ENCODE measurements around the gene TPCN2.

TPCN2 gene

DNA sequence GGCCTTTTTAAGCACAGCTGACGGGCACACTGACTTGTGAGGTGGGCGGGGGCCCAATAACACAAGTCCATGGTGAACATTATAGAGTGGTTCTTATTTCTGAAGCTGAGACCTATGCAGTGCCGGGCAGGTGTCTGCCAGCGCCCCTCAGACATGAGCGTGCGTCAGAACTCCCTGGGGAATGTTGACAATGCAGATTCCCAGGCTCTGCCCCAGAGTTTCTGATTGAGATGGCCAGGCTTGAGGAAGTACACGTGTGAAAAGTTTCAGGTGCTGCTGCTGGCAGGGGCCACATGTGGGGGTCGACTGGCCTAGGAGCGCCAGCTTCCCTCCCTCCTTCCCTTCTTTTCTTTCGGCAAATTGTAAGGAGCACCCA lies 46.2 kb downstream of the TPCN2 start:
- DNase-seq (ENCODE audit: low spot score) = no peak

DNA sequence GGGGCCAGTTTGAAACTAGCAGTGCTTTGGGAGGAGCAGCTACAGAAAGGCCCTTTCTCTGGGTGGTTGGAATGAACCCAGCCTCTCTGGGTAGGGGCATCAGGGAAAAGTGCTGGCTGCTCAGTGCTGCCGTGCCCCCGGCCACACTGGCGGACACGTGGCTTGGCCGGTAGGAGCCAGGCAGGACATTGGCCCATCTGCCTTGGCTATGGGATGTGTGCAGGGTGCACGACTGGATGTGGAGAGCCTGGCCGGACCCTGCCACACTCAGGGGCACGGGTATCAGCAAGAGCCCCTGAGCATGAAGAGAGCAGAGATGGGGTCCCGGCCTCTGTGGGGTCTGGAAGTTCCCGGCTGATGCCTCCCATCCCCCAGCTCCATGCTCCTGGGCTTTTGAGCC lies 46.6 kb downstream of the TPCN2 start:
- no peak for DNase-seq (ENCODE audit: low spot score)

DNA sequence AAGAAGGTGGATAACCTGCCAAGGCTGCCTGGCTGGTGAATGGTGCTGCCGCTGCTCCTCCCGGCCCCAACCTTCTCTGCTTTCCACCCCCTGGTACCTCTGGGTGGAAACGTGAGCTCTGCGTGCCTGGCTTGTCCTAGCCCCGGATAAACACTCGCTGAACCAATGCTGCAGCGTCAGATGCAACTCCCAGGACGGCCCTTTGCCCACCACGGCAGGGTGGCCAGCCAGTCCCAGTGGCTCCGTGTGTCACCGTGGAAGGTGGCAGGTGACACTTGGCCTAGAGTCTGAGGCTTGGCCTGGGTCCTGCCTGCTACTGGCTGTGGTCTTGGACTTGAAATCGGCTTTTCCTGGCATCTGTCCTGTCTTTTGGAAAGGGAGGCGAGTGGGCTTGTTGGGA lies 47.7 kb downstream of the TPCN2 start:
- no peak for DNase-seq (ENCODE audit: low spot score)

DNA sequence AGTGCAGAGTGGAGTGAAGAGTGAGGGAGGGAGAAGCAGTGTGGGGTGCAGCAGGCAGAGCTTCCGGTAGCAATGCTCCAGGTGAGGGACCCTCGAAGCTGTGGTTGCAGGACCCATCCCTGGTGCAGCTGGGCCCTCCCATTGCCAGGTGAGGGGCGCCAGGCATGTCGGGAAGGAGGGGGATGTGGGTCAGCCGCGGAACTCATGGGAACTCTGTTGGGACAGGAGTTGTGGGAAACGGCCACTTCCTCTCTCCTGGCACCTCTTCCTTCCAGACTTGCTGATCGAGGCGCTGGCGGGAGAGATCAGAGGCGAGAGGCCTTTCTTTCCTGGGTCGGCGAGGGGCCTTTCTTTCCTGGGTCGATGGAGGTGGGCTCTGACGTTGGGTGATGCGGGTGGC lies 48.5 kb downstream of the TPCN2 start:
- no peak for DNase-seq (ENCODE audit: low spot score)

DNA sequence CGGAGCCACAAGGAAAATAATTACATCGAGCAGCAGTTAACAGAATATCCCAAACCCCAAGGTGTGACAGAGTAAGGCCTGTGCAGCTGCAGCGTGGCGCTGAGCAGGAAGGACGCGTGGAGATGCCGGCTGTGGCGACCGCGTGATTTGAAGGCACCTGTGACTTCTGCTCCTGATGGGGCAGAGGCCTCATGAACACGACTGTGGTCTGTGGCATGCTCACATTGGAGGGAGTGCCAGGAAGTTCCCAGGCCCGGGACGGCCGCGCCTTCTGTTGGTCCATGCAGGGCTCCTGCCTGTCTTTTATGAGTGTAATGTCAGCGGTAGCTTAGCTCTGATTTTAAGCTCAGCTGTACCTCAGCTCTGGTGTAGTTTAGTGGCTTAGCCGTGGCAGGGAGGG lies 50.4 kb downstream of the TPCN2 start:
- DNase-seq (ENCODE audit: low spot score) = no peak

DNA sequence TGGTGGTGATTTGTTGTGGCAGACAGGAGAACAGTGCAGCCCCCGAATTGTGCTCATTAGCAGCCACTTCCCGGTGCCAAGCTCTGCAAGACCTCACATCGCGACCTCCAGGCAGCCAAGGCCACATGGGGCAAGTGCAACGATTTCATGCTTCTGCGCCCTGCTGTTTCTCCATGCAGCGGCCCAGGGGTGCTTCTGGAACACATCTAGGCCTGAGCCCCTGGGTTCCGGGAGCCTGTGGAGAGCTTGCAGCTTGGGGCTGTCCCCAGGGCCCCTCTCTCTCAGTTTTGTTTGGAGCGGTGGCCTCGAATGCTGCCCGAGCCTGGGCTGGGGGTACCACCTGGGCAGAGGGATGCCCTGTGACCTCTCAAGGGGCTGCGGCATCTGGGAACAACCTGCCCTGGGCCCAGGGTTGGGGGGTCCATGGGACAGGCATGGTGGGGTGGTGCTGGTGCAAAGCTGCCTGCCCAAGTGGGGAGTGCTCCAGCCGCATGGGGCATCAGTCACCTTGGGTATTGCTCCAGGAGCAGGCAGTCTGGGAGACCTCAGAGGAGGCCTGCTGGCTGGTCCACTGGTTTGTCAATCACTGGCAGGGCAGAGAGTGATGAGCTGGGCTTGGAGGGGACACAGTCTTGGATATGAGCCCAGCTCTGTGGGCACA lies 51.9 kb downstream of the TPCN2 start:
- no peak for DNase-seq (ENCODE audit: low spot score)

DNA sequence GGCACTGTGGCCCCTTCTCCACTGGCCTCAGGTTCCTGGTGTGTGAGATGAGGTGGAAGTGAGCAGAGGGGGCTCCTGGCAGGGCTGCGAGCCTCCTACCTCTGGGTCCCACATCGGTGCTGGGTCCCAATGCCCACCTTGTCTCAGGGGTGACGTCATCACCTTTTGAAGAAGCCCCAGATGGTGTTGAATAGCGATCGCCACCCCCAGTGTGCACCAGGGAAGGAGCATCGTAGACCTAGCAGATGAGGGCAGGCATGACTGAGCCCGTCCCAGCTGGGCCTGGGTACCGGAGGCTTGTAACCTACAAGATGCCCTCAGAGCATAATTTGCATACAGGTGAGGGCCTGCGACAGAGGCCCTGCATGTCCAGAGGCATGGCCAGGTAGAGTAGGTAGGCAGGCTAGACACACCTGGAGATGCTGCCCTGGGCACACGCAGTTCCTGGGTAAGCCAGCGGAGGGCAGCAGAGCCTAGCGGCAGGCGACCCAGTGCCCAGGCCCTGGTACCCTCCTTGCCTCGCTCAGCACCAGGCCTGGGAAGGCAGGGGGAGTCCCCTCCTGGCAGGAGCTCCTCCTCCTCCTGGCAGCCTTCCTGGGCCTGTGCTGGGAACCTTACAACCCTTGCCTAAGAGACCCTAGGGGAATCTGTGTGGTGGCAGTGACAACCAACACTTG lies 52.5 kb downstream of the TPCN2 start:
- peak; percentile 67 for DNase-seq (ENCODE audit: low spot score)

DNA sequence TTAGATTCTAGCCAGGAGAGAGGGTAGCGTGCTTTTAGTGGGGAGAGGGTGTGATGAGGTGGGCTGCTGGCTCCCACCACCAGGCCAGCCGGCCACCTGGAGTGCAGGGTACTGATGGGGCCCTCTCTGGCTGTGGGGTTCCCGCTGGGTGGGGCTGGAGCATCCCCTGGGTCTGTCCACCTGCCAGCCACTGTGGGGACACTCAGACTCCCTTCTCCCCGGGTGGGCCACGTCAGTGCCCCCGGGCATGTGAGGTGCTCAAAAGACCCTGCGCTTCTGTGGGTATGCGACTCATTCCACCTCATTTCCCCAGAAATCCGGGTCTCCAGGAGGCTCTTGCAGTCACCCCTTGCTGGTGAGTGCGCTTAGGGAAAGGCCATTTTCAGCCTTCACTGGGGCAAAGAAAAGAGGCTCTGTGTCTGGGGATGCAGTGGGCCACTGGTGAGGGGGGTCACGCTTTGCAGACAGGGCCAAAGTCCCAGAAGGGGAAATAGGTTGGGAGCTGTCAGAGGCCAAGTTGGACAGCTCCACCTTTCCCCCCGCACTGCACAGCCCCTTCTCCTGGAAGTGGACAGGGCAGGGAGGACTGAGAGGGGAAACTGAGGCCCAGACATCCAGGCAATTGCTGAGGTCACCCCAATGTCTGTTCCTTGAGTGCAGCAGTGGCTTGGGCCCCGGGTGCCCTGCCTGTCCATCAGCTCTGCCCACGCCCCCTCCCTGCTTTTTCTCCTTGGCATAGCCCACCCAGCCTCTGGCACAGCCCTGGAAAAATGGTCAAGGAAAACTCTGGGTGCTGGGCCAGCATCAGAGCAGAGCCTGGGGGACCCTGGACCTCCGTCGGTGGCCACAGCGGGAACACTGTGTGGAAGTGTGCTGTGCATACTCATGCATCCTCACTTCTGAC lies 53.3 kb downstream of the TPCN2 start:
- no peak for DNase-seq (ENCODE audit: low spot score)

DNA sequence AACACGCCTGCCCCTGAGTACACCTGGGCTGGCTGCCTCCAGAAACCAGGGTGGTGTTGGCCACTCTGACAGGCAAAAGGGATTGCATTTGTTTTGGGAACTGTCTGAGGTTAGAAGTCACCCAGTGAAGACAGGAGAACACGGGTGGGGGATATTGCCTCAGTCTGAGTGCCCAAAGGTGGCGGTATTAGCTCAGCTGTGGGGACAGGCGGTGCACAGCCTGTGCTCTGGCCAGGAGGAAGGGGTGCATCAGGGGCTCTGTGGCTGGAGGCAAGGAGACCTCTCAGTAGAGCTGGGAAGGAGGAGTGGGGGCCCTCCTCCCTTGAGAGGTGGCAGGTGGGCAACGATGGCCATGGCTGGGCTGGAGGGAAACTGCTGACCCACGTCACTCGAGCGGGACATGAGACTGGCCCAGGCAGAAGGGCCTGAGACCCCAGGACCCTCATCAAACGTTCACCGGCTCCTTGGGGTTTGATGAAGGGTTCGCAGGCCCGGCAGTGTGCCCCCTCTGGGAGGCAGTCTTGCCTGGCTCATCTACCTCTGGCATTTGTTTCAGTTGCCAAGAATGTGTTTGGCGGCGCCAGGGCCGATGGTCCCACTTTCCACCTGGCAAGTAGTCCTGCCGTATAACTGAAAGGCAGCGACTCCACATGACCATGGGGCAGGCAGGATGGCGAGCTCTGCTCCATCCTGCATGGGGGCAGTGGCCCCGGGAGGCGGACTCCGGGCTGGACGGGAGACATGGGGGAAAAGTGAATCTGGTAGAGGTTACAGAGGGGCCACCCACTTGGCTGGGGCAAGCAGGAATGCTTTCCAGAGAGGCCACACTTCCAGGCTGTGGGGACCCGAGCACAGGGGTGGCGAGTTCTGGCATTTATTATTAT lies 54.2 kb downstream of the TPCN2 start:
- DNase-seq (ENCODE audit: low spot score) = no peak

DNA sequence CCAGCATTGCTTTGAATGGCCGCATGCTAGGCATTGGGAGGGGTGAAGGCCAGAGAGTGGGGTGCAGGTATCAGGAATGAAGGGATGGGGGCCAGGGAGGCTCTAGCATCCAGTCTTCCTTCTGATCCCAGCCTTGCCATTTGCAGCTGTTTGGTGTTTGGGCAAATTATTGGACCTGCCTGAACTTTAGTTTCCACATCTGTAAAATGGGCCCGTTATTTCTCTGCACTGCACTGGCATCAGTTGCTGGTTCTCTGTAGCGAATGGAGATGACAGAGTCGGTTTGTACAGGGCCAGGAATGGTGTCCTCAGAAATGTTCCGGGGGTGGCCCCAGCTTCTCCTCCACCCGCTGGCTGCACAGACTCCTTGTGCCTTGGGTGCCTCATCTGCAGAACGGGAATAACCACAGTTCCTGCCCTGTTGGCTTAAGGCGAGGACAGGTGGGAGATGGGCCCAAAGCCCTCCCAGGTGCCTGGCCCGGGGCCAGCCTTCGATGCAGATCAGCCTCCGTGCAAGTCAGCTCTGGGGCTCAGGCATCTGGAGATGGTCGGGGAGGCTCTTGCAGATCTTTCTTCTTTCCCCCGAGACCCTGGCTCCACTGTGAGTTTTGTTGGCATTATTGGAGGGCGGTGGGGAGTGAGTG lies 55.6 kb downstream of the TPCN2 start:
- no peak for DNase-seq (ENCODE audit: low spot score)

DNA sequence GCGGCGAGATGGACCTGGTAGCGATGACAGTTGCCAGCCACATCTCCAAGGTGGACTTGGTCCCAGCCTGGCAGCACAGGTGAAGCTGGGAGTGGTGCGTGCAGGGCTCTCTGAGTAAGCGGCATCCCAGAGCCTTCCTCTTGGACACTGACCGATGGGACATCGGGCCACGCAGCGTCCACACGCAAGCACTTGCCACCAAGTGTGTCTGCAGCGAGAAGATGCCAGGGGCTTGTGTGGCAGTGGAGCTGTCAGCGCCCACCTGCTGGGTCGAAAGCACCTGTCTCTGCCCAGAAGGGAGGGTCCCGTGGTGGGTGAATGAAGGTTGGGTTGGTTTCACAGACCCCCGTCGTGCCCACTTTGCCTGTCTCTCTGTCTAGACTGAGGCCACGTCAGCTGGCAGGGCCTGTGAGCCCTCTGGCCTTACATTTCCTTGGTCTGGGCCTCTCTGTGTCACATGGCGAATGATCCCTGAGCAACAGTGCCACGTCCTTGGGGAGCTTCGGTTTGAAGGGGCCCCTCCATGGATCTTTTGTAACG lies 56.2 kb downstream of the TPCN2 start:
- DNase-seq (ENCODE audit: low spot score) = no peak

DNA sequence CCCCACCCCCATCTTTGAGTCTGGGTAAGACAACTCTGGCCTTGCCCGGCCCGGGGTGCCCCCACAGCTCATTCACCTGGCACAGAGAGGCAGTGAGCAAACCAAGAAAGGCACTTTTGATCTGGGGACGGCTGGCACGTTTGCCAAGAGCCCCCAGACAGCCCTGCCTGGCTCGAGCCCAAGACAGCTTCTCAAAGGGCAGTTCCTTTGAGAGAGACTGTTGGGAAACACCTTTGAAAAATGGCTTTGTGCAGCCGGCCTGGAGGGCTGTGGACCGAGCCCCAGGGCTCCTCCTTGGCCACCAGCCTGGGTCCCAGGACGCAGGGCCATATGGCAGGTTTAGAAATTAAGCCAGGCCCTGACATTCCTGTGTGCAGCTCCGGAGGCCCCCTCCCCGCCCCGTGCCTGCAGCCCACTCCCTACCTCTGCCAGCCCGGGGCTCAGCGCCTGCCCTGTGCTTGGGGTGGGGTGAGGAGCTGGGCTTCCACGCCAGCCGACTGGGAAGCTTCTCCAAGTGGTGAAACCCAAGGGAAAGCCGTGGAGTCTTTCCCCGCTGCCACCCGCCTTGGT lies 56.8 kb downstream of the TPCN2 start:
- peak; percentile 45 for DNase-seq (ENCODE audit: low spot score)

DNA sequence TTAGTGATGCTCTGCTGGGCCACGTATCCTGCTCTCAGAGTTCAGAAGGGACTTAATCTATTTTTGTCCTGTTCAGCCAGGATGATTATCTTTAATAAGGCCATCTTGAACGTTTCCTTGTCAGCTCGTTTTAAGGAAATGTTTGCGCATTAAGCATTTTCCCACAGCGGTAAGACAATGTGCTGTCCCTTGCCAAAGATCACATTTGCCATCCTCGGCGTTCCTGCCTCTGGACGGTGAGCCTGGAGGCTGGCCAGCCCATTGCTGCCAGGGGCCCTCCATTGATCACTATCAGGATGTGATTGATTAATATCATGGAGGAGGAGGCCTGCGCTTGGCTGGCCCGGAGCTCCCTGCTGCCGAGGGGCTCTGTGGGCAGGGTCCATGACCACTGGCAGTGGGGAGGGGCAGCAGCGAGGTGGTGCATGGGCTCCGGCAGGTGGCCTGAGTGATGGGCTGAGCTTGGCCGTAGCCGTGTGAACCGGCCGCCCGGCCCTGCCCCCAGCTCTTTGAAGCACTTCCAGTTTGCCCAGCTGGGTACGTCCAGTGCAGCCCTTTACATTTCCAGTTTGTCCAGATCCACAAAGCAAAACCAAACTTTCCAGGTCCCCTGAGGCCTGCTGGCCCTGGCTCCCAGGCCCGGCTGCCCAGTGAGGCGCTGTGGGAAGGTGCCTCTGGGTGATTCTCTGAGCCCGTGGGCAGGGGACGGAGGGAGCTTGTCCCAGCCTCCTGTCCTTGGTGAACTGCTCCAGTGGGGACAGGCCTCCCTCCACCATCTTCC lies 57.5 kb downstream of the TPCN2 start:
- no peak for DNase-seq (ENCODE audit: low spot score)

DNA sequence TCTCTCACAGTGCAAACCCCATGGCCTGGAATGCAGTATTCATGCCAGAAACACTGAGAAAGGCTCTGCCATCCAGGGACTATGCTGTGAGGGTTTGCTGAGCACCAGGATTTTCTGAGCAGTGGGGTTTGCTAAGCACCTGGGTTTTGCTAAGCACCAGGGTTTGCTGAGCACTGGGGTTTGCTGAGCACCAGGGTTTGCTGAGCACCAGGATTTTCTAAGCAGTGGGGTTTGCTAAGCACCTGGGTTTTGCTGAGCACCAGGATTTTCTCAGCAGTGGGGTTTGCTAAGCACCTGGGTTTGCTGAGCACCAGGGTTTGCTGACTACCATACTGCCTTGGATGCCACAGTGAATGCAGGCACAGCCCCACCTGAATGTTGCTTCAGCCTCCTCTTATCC lies 58.7 kb downstream of the TPCN2 start:
- no peak for DNase-seq (ENCODE audit: low spot score)

DNA sequence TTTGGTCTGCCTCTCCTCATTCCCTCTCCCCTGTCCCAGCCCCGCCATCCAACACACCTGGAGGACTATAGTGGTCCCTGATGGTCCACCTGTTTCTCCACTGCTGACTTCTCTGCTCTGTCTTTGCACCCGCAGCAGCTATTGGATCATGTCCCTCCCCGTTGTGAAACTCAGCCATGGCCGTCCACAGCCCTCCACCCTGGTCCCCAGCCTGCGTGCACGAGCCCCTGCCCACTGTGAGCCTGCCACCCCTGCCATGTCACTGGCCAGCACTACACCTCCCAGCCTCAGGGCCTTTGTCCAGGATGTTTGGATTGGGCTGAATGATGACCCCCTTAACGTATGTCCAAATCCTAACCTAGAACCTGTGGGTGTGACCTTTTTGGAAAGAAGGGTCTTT lies 59.3 kb downstream of the TPCN2 start:
- DNase-seq (ENCODE audit: low spot score) = no peak

DNA sequence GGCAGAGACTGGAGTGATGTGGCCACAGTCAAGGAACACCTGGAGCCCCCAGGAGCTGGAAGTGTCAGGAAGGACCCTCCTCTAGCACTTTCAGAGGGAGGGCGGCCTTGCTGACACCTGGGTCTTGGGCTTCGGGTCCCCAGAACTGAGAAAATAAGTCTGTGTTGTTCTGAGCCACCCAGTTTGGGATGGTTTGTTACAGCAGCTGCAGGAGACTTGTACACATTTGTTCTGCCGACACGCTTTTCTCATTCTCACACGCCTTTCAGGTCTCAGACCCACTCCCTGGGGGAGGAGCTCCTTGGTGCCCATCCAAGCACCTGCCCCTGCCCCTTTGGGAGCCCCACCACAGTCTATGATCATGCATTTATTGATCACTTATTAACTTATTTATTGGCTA lies 59.8 kb downstream of the TPCN2 start:
- DNase-seq (ENCODE audit: low spot score) = no peak

DNA sequence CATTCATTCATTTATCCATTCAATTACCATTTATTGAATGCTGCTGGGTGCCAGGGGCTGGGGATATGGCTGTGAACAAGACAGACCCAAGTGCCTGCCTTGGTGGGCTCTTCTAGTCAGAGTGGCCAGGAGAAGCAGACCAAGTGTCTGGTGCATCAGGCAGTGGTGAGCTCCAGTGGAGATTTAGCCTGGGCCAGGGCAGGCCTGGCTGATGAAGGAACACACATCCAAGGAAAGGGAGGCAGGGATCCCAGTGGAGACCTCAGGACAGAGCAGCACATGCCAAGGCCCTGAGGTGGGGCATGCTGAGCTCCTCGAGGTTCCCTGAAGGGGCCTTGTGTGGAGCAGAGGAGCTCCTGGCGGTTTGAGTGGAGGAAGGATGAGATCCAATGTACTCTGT lies 60.4 kb downstream of the TPCN2 start:
- no peak for DNase-seq (ENCODE audit: low spot score)

DNA sequence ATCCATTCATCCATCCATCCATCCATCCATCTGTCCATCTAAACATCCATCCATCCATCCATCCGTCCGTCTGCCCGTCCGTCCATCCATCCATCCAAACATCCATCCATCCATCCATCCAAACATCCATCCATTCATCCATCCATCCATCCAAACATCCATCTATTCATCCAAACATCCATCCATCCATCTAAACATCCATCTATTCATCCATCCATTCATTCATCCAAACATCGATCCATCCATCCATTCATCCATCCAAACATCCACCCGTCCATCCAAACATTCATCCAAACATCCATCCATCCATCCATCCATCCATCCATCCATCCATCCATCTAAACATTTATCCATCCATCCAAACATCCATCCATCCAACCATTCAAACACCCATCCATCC lies 61.7 kb downstream of the TPCN2 start:
- no peak for DNase-seq (ENCODE audit: low spot score)

DNA sequence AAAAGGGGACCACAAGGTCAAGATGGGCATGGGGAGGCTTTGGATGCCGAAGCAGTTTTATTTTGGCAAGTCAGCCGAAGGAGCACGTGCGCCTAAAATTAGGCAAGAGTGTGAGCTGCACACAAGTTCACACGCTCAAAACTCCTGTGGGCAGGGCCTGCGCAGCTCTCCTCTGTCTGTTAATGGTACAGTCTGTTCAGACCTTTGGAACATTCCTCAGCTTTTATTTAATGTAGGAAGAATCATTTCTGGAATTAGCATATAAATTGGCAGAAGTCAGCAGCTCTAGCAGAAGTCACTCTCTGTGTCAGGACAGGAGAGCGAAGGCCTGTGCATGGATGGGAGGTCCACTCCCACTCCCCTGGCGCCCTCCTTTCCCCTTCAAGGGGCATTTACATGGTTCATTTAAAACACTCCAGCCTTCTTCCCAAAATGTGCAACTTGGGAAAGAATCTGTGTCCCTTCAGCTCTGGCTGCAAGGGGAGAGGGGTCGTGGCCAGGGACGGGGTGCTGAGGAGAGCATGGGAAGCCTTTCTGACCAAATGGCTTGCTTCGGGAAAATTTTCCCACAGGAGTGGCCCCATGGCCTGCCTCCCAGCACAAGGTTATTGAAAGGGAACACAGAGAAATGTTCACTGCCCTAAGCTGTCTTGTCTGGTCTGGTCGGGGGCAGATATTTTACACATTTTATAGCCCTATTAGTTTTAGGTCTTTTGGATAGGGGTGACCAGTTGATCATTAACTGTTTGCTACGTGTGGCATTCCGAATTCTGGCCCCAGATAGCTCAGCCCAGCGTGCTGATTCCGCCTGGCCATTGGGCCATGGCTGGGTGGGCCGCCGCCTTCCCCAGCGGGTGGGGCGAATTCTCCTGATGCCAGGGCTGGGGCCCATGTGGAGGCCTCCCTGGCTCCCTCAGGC lies 63.2 kb downstream of the TPCN2 start:
- DNase-seq (ENCODE audit: low spot score) = no peak

Measured in cerebellar cortex (tissue), 1 donor.